Prostate gland (tissue), 2 donors: Measurements from ENCODE around the gene QTRT2. TPM values are rescaled to one million over a fixed set of nuclear protein-coding genes. Genes with fewer than 3 reads are reported as not detected.

ENCODE experiments used
- DNase-seq: peaks from one replicate; pipeline ENCODE4 v3.0.0-alpha.2; 2019; ENCODE audit warnings: low spot score
- H3K27ac ChIP-seq, 2 donors: fragments of 200-600 bp; sonication (generic); 2 replicates each; pipeline ENCODE4 v1.5.1; 2017 to 2019
- H3K27me3 ChIP-seq: fragments of 200-600 bp; sonication (generic); replicated peaks from 2 replicates; pipeline ENCODE4 v1.5.1; 2019; ENCODE audit not compliant: insufficient read depth
- H3K36me3 ChIP-seq, 2 donors: fragments of 200-600 bp; sonication (generic); 1 replicate in 1 of 2; 2 replicates in 1 of 2; pipeline versions ENCODE4 v1.5.1 to v1.8.1; 2017 to 2019
- H3K4me1 ChIP-seq: fragments of 200-600 bp; sonication (generic); replicated peaks from 2 replicates; pipeline ENCODE4 v1.5.1; 2019
- H3K4me3 ChIP-seq, 2 donors: fragments of 200-600 bp; sonication (generic); 2 replicates each; pipeline ENCODE4 v1.5.1; 2017 to 2019
- H3K9me3 ChIP-seq: fragments of 200-600 bp; sonication (generic); 2 replicates; pipeline ENCODE4 v1.5.1; 2017
- CTCF ChIP-seq, 4 experiments: fragments of 200-600 bp in 2 of 4; fragments of 450-650 bp in 2 of 4; sonication (generic) in 2 of 4; IDR thresholded peaks; 1 replicate in 3 of 4; 2 replicates in 1 of 4; pipeline ENCODE4 v1.5.1; 2016 to 2019; ENCODE audit warnings: antibody characterized with exemption in 4 of 4, mild to moderate bottlenecking in 2 of 4, moderate library complexity in 2 of 4
- POLR2A ChIP-seq: fragments of 450-650 bp; IDR thresholded peaks from one replicate; pipeline ENCODE4 v1.6.1; 2016; ENCODE audit warnings: antibody characterized with exemption, mild to moderate bottlenecking
- POLR2AphosphoS5 ChIP-seq: sonication (generic); formaldehyde crosslinking; IDR thresholded peaks from one replicate; pipeline ENCODE4 v1.6.1; 2017; ENCODE audit warnings: antibody characterized with exemption
- WGBS: methylation state at CpG from one replicate; pipeline ENCODE4 v1.1.5; 2018; 5-methylcytosine and 5-hydroxymethylcytosine counted together
- intact Hi-C: fragments of 100-400 bp; cut with DNase I; formaldehyde crosslinking; loops from one replicate; pipeline ENCODE4 v1.14.2; 2022
- total RNA-seq, 2 donors: library from RNA; depleted of rRNA; stranded (reverse); fragments of >200 nt; gene quantifications; one replicate each; pipeline ENCODE4 v1.1.0, GENCODE V29; 2016

QTRT2 gene
- total RNA-seq, 2 donors from 2014 or later, result 11.7 to 20.8 TPM

GRCh38 chr3:114071786-114072185 lies 15.2 kb downstream of the QTRT2 start:
- Histone ChIP-seq H3K36me3 (peaks cover 0 to 12% of the 10 kb centered on the region in 2 donors), H3K4me3 (no peak overlapping the region), H3K27me3 (no peaks in the 10 kb centered on the region), H3K4me1 (no peaks in the 10 kb centered on the region), H3K27ac (no peak overlapping the region), H3K9me3 (no peaks in the 10 kb centered on the region)
- TF ChIP-seq CTCF (IDR thresholded peaks at IDR 0.05) (no peak), POLR2A (no peak), POLR2AphosphoS5 (no peak)
- 68% methylated on average over 1 of the region's 1 CpG for WGBS
- DNase-seq, result no peak
- intact Hi-C loops, result no loop called here

GRCh38 chr3:114076711-114077110 lies 20.2 kb downstream of the QTRT2 start:
- DNase-seq, result no peak
- intact Hi-C loops, result no loop called here
- no peaks in the 10 kb centered on the region for H3K4me1 ChIP-seq
- 84% methylated on average over 6 of the region's 6 CpGs for WGBS
- no peak overlapping the region for H3K4me3 ChIP-seq
- TF ChIP-seq POLR2AphosphoS5, result no peak
- TF ChIP-seq POLR2A, result no peak
- TF ChIP-seq CTCF (IDR thresholded peaks at IDR 0.05), result no peak
- H3K36me3 ChIP-seq, result peaks cover 0 to 9% of the 10 kb centered on the region in 2 donors
- H3K27me3 ChIP-seq, result no peaks in the 10 kb centered on the region
- H3K27ac ChIP-seq, result no peak overlapping the region
- no peaks in the 10 kb centered on the region for H3K9me3 ChIP-seq

- Histone ChIP-seq H3K36me3 (no peaks in the 10 kb centered on the region), H3K27me3 (no peaks in the 10 kb centered on the region), H3K4me3 (no peak overlapping the region), H3K4me1 (no peaks in the 10 kb centered on the region), H3K9me3 (no peaks in the 10 kb centered on the region), H3K27ac (no peak overlapping the region)
- intact Hi-C loops, result no loop called here
- DNase-seq, result no peak
- no peak for TF ChIP-seq POLR2A
- TF ChIP-seq CTCF (IDR thresholded peaks at IDR 0.05), result no peak
- TF ChIP-seq POLR2AphosphoS5, result no peak
Measured at GRCh38 chr3:114078126-114078525, 21.6 kb downstream of the QTRT2 start.

- no peaks in the 10 kb centered on the region for H3K4me1 ChIP-seq
- no peak for DNase-seq
- H3K4me3 ChIP-seq, result no peak overlapping the region
- H3K27me3 ChIP-seq, result no peaks in the 10 kb centered on the region
- H3K9me3 ChIP-seq, result no peaks in the 10 kb centered on the region
- TF ChIP-seq POLR2A, result no peak
- TF ChIP-seq CTCF (IDR thresholded peaks at IDR 0.05), result no peak
- TF ChIP-seq POLR2AphosphoS5, result no peak
- no peaks in the 10 kb centered on the region for H3K36me3 ChIP-seq
- H3K27ac ChIP-seq, result no peak overlapping the region
- intact Hi-C loops, result no loop called here
- 41% methylated on average over 5 of the region's 5 CpGs for WGBS
Measured at GRCh38 chr3:114079761-114080160, 23.2 kb downstream of the QTRT2 start.

- intact Hi-C loops, result no loop called here
- Histone ChIP-seq H3K27me3 (no peaks in the 10 kb centered on the region), H3K4me1 (no peaks in the 10 kb centered on the region), H3K9me3 (no peaks in the 10 kb centered on the region), H3K27ac (no peak overlapping the region), H3K4me3 (no peak overlapping the region), H3K36me3 (no peaks in the 10 kb centered on the region)
- TF ChIP-seq POLR2AphosphoS5 (no peak), POLR2A (no peak), CTCF (IDR thresholded peaks at IDR 0.05) (no peak)
- no peak for DNase-seq
Measured at GRCh38 chr3:114080201-114080600, 23.7 kb downstream of the QTRT2 start.
